ENCODE measurements around the gene ADARB1. TPM values are rescaled to one million over a fixed set of nuclear protein-coding genes. Genes with fewer than 3 reads are reported as not detected.

Gene ADARB1
- total and polyA plus RNA-seq, 8 donors = 23.8 to 53.4 (median 30.2) TPM

- TF ChIP-seq CTCF (IDR thresholded peaks at IDR 0.05) = no peak
- DNase-seq (no peak), ATAC-seq (no peak)
- H3K27me3 ChIP-seq = no peaks in the 10 kb centered on the region
- peaks cover 0 to 12% of the 10 kb centered on the region in 2 donors for H3K9me3 ChIP-seq
- peaks cover 0 to 21% of the 10 kb centered on the region in 2 donors for H3K36me3 ChIP-seq
- intact Hi-C loops (cut with DNase I) = no loop called here
- H3K27ac ChIP-seq = no peak overlapping the region
- no peaks in the 10 kb centered on the region for H3K4me1 ChIP-seq
- no peak overlapping the region for H3K4me3 ChIP-seq
These were observed 140.8 kb downstream of the ADARB1 start for GRCh38 chr21:45215213-45215612.

GRCh38 chr21:45217010-45217409 lies 142.6 kb downstream of the ADARB1 start:
- peaks cover 0 to 12% of the 10 kb centered on the region in 2 donors for H3K9me3 ChIP-seq
- no peaks in the 10 kb centered on the region for H3K4me1 ChIP-seq
- H3K36me3 ChIP-seq = peaks cover 0 to 22% of the 10 kb centered on the region in 2 donors
- no peak for TF ChIP-seq CTCF (IDR thresholded peaks at IDR 0.05)
- ATAC-seq = no peak
- H3K27ac ChIP-seq = no peak overlapping the region
- no peak overlapping the region for H3K4me3 ChIP-seq
- no peak for DNase-seq
- intact Hi-C loops (cut with DNase I) = no loop called here
- no peaks in the 10 kb centered on the region for H3K27me3 ChIP-seq

- H3K4me1 ChIP-seq = no peaks in the 10 kb centered on the region
- no peaks in the 10 kb centered on the region for H3K27me3 ChIP-seq
- no peak for TF ChIP-seq CTCF (IDR thresholded peaks at IDR 0.05)
- H3K9me3 ChIP-seq = peaks cover 0 to 12% of the 10 kb centered on the region in 2 donors
- H3K4me3 ChIP-seq = no peak overlapping the region
- intact Hi-C loops (cut with DNase I) = no loop called here
- no peak overlapping the region for H3K27ac ChIP-seq
- ATAC-seq = no peak
- H3K36me3 ChIP-seq = peaks cover 0 to 31% of the 10 kb centered on the region in 2 donors
- peak in 1 of 4 donors; percentile 5 for DNase-seq
These were observed 145.1 kb downstream of the ADARB1 start for GRCh38 chr21:45219517-45219916.

GRCh38 chr21:45220071-45220481 lies 145.7 kb downstream of the ADARB1 start:
- Histone ChIP-seq H3K4me3 (no peak overlapping the region), H3K27me3 (no peaks in the 10 kb centered on the region), H3K4me1 (no peaks in the 10 kb centered on the region), H3K27ac (no peak overlapping the region), H3K9me3 (peaks cover 0 to 12% of the 10 kb centered on the region in 2 donors), H3K36me3 (peaks cover 0 to 31% of the 10 kb centered on the region in 2 donors)
- ATAC-seq (peak; percentile 27), DNase-seq (peak in 2 of 4 donors; percentile 56 to 77)
- intact Hi-C loops (cut with DNase I) = no loop called here
- no peak for TF ChIP-seq CTCF (IDR thresholded peaks at IDR 0.05)

- no peak overlapping the region for H3K27ac ChIP-seq
- no peaks in the 10 kb centered on the region for H3K27me3 ChIP-seq
- peaks cover 0 to 12% of the 10 kb centered on the region in 2 donors for H3K9me3 ChIP-seq
- no peaks in the 10 kb centered on the region for H3K4me1 ChIP-seq
- no peak for TF ChIP-seq CTCF (IDR thresholded peaks at IDR 0.05)
- H3K36me3 ChIP-seq = peaks cover 0 to 31% of the 10 kb centered on the region in 2 donors
- DNase-seq = no peak
- intact Hi-C loops (cut with DNase I) = no loop called here
- ATAC-seq = no peak
- H3K4me3 ChIP-seq = no peak overlapping the region
These were observed 146.5 kb downstream of the ADARB1 start for GRCh38 chr21:45220714-45221490.

All from left lung (tissue), 10 donors.